ENCODE measurements around the gene ODAD2. TPM values are rescaled to one million over a fixed set of nuclear protein-coding genes. Genes with fewer than 3 reads are reported as not detected.

The ODAD2 gene
- total RNA-seq, 2 experiments from 2014 or later = not detected

- H3K27me3 Mint-ChIP-seq (ENCODE audit: low read depth) = peaks cover 9% of the 10 kb centered on the region
Observed at GRCh38 chr10:27826369-27826768, 172.5 kb downstream of the ODAD2 start.

GRCh38 chr10:27822301-27822700, 176.6 kb downstream of the ODAD2 start:
- Mint-ChIP-seq H3K27me3 (ENCODE audit: low read depth) (peaks cover 4% of the 10 kb centered on the region), H3K36me3 (ENCODE audit: low read depth) (no peaks in the 10 kb centered on the region), H3K4me1 (ENCODE audit: low read depth) (no peaks in the 10 kb centered on the region), H3K9me3 (ENCODE audit: insufficient read depth) (no peaks in the 10 kb centered on the region), H3K4me3 (no peak overlapping the region), H3K27ac (no peak overlapping the region)
- DNase-seq (no peak), ATAC-seq (no peak)
- CTCF ChIA-PET = no interaction called here
- POLR2A ChIA-PET = no interaction called here

More at GRCh38 chr10:27826369-27826768, 172.5 kb downstream of the ODAD2 start:
- Mint-ChIP-seq H3K36me3 (ENCODE audit: low read depth) (no peaks in the 10 kb centered on the region), H3K27ac (no peak overlapping the region), H3K4me1 (ENCODE audit: low read depth) (no peaks in the 10 kb centered on the region), H3K4me3 (no peak overlapping the region), H3K9me3 (ENCODE audit: insufficient read depth) (no peaks in the 10 kb centered on the region)
- CTCF ChIA-PET = no interaction called here
- POLR2A ChIA-PET = no interaction called here
- no peak for ATAC-seq
- DNase-seq = no peak

- Mint-ChIP-seq H3K27ac (no peak overlapping the region), H3K9me3 (ENCODE audit: insufficient read depth) (no peaks in the 10 kb centered on the region), H3K4me1 (ENCODE audit: low read depth) (no peaks in the 10 kb centered on the region), H3K36me3 (ENCODE audit: low read depth) (no peaks in the 10 kb centered on the region), H3K27me3 (ENCODE audit: low read depth) (peaks cover 4% of the 10 kb centered on the region), H3K4me3 (no peak overlapping the region)
- ChIA-PET POLR2A (no interaction called here), CTCF (no interaction called here)
- no peak for DNase-seq
- no peak for ATAC-seq
Observed at GRCh38 chr10:27820637-27821036, 178.2 kb downstream of the ODAD2 start.

- no peaks in the 10 kb centered on the region for H3K9me3 Mint-ChIP-seq (ENCODE audit: insufficient read depth)
- peaks cover 4% of the 10 kb centered on the region for H3K27me3 Mint-ChIP-seq (ENCODE audit: low read depth)
- no peak overlapping the region for H3K27ac Mint-ChIP-seq
- DNase-seq (no peak), ATAC-seq (no peak)
- no peaks in the 10 kb centered on the region for H3K36me3 Mint-ChIP-seq (ENCODE audit: low read depth)
- POLR2A ChIA-PET = no interaction called here
- H3K4me3 Mint-ChIP-seq = no peak overlapping the region
- H3K4me1 Mint-ChIP-seq (ENCODE audit: low read depth) = no peaks in the 10 kb centered on the region
- CTCF ChIA-PET = no interaction called here
Observed at GRCh38 chr10:27819781-27820531, 178.9 kb downstream of the ODAD2 start.

- H3K27ac Mint-ChIP-seq = no peak overlapping the region
- CTCF ChIA-PET = no interaction called here
- H3K9me3 Mint-ChIP-seq (ENCODE audit: insufficient read depth) = no peaks in the 10 kb centered on the region
- DNase-seq (no peak), ATAC-seq (no peak)
- POLR2A ChIA-PET = no interaction called here
- H3K4me3 Mint-ChIP-seq = no peak overlapping the region
- no peaks in the 10 kb centered on the region for H3K27me3 Mint-ChIP-seq (ENCODE audit: low read depth)
- H3K4me1 Mint-ChIP-seq (ENCODE audit: low read depth) = no peaks in the 10 kb centered on the region
- H3K36me3 Mint-ChIP-seq (ENCODE audit: low read depth) = no peaks in the 10 kb centered on the region
Observed at GRCh38 chr10:27816320-27816719, 182.6 kb downstream of the ODAD2 start.

- Mint-ChIP-seq H3K9me3 (ENCODE audit: insufficient read depth) (no peaks in the 10 kb centered on the region), H3K4me1 (ENCODE audit: low read depth) (no peaks in the 10 kb centered on the region), H3K4me3 (no peak overlapping the region), H3K27ac (no peak overlapping the region), H3K27me3 (ENCODE audit: low read depth) (peaks cover under 1% of the 10 kb centered on the region), H3K36me3 (ENCODE audit: low read depth) (no peaks in the 10 kb centered on the region)
- POLR2A ChIA-PET = no interaction called here
- CTCF ChIA-PET = no interaction called here
- no peak for ATAC-seq
- DNase-seq = no peak
Observed at GRCh38 chr10:27815846-27816245, 183.0 kb downstream of the ODAD2 start.

- Mint-ChIP-seq H3K4me1 (ENCODE audit: low read depth) (no peaks in the 10 kb centered on the region), H3K9me3 (ENCODE audit: insufficient read depth) (no peaks in the 10 kb centered on the region), H3K27ac (no peak overlapping the region), H3K4me3 (no peak overlapping the region), H3K36me3 (ENCODE audit: low read depth) (no peaks in the 10 kb centered on the region), H3K27me3 (ENCODE audit: low read depth) (peaks cover 1% of the 10 kb centered on the region)
- ChIA-PET CTCF (no interaction called here), POLR2A (no interaction called here)
- ATAC-seq = no peak
- no peak for DNase-seq
Observed at GRCh38 chr10:27815261-27815660, 183.6 kb downstream of the ODAD2 start.

GRCh38 chr10:27805180-27805579, 193.7 kb downstream of the ODAD2 start:
- Mint-ChIP-seq H3K4me3 (no peak overlapping the region), H3K4me1 (ENCODE audit: low read depth) (no peaks in the 10 kb centered on the region), H3K27ac (no peak overlapping the region), H3K27me3 (ENCODE audit: low read depth) (peaks cover 15% of the 10 kb centered on the region), H3K36me3 (ENCODE audit: low read depth) (no peaks in the 10 kb centered on the region), H3K9me3 (ENCODE audit: insufficient read depth) (no peaks in the 10 kb centered on the region)
- ATAC-seq (no peak), DNase-seq (no peak)
- CTCF ChIA-PET = interaction anchor here (0.6 to 1.4 kb wide), 3 partner anchors 8 to 588 kb away, joined by 3 read pairs; no protein-coding TSS in a partner anchor
- POLR2A ChIA-PET = no interaction called here

GRCh38 chr10:27804136-27804535, 194.7 kb downstream of the ODAD2 start:
- ChIA-PET POLR2A (no interaction called here), CTCF (no interaction called here)
- H3K27ac Mint-ChIP-seq = no peak overlapping the region
- DNase-seq = no peak
- no peak for ATAC-seq
- H3K4me1 Mint-ChIP-seq (ENCODE audit: low read depth) = no peaks in the 10 kb centered on the region
- H3K27me3 Mint-ChIP-seq (ENCODE audit: low read depth) = peaks cover 15% of the 10 kb centered on the region
- no peak overlapping the region for H3K4me3 Mint-ChIP-seq
- no peaks in the 10 kb centered on the region for H3K36me3 Mint-ChIP-seq (ENCODE audit: low read depth)
- no peaks in the 10 kb centered on the region for H3K9me3 Mint-ChIP-seq (ENCODE audit: insufficient read depth)

- no peak overlapping the region for H3K27ac Mint-ChIP-seq
- H3K9me3 Mint-ChIP-seq (ENCODE audit: insufficient read depth) = no peaks in the 10 kb centered on the region
- peaks cover 24% of the 10 kb centered on the region for H3K27me3 Mint-ChIP-seq (ENCODE audit: low read depth)
- POLR2A ChIA-PET = no interaction called here
- no peak for ATAC-seq
- no peak for DNase-seq
- H3K4me3 Mint-ChIP-seq = no peak overlapping the region
- no peaks in the 10 kb centered on the region for H3K4me1 Mint-ChIP-seq (ENCODE audit: low read depth)
- H3K36me3 Mint-ChIP-seq (ENCODE audit: low read depth) = no peaks in the 10 kb centered on the region
- CTCF ChIA-PET = no interaction called here
Observed at GRCh38 chr10:27801171-27801785, 197.6 kb downstream of the ODAD2 start.

- ATAC-seq (no peak), DNase-seq (no peak)
- Mint-ChIP-seq H3K27me3 (ENCODE audit: low read depth) (peaks cover 24% of the 10 kb centered on the region), H3K27ac (no peak overlapping the region), H3K4me1 (ENCODE audit: low read depth) (no peaks in the 10 kb centered on the region), H3K36me3 (ENCODE audit: low read depth) (no peaks in the 10 kb centered on the region), H3K9me3 (ENCODE audit: insufficient read depth) (no peaks in the 10 kb centered on the region), H3K4me3 (no peak overlapping the region)
- ChIA-PET CTCF (interaction anchor here (1.1 kb wide), 1 partner anchor 9 kb away, joined by 3 read pairs; no protein-coding TSS in a partner anchor), POLR2A (no interaction called here)
Observed at GRCh38 chr10:27799046-27799445, 199.8 kb downstream of the ODAD2 start.

GRCh38 chr10:27794157-27794556, 204.7 kb downstream of the ODAD2 start:
- no peak overlapping the region for H3K27ac Mint-ChIP-seq
- H3K4me3 Mint-ChIP-seq = no peak overlapping the region
- H3K4me1 Mint-ChIP-seq (ENCODE audit: low read depth) = no peaks in the 10 kb centered on the region
- no peaks in the 10 kb centered on the region for H3K9me3 Mint-ChIP-seq (ENCODE audit: insufficient read depth)
- H3K27me3 Mint-ChIP-seq (ENCODE audit: low read depth) = peaks cover 22% of the 10 kb centered on the region
- ChIA-PET POLR2A (no interaction called here), CTCF (no interaction called here)
- no peaks in the 10 kb centered on the region for H3K36me3 Mint-ChIP-seq (ENCODE audit: low read depth)
- DNase-seq (no peak), ATAC-seq (no peak)

- Mint-ChIP-seq H3K4me1 (ENCODE audit: low read depth) (no peaks in the 10 kb centered on the region), H3K27ac (no peak overlapping the region), H3K27me3 (ENCODE audit: low read depth) (peaks cover 16% of the 10 kb centered on the region), H3K9me3 (ENCODE audit: insufficient read depth) (no peaks in the 10 kb centered on the region), H3K36me3 (ENCODE audit: low read depth) (no peaks in the 10 kb centered on the region), H3K4me3 (no peak overlapping the region)
- no peak for DNase-seq
- no peak for ATAC-seq
- CTCF ChIA-PET = no interaction called here
- POLR2A ChIA-PET = no interaction called here
Observed at GRCh38 chr10:27792216-27792615, 206.7 kb downstream of the ODAD2 start.
